ENCODE measurements around the gene STAT5A.

Gene STAT5A

DNA sequence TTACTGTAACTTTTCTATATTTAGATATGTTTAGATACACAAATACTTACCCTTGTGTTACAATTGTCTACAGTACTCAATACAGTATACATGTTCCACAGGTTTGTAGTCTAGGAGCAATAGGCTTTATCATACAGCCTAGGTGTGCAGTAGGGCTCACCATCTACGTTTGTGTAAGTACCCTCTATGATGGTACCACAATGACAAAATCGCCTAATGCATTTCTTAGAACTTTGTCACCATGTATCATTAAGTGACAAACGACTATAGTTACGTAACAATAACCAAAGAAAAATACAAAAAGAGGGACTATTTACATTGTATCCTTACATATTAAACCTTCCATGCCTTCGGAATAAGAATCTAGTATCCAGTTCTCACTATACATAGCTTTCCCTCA lies 20.1 kb upstream of the STAT5A start:
- DNase-seq (ENCODE audit: low spot score) = no peak

DNA sequence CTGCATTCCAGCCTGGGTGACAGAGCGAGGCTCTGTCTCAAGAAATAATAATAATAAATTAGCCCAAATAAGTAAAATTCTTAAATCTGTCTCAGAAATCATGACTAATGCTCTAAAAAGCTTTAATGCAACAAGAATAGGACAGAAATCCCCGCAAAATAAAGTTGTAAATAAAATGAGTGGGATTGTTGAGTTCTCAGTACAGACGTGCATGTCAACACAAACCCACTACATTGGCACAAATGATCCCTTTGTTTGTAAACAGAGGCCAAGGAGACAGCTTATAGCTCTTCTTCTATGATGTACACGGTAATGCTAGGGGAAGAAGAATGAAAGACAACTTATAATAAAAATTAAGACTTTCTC lies 18.1 kb upstream of the STAT5A start:
- DNase-seq (ENCODE audit: low spot score) = no peak

GRCh38 chr17:42270596-42270995 lies 17.7 kb upstream of the STAT5A start:
- no peak for DNase-seq (ENCODE audit: low spot score)

GRCh38 chr17:42271006-42271778 lies 17.1 kb upstream of the STAT5A start:
- DNase-seq (ENCODE audit: low spot score) = no peak

GRCh38 chr17:42271779-42272035 lies 16.6 kb upstream of the STAT5A start:
- no peak for DNase-seq (ENCODE audit: low spot score)

DNA sequence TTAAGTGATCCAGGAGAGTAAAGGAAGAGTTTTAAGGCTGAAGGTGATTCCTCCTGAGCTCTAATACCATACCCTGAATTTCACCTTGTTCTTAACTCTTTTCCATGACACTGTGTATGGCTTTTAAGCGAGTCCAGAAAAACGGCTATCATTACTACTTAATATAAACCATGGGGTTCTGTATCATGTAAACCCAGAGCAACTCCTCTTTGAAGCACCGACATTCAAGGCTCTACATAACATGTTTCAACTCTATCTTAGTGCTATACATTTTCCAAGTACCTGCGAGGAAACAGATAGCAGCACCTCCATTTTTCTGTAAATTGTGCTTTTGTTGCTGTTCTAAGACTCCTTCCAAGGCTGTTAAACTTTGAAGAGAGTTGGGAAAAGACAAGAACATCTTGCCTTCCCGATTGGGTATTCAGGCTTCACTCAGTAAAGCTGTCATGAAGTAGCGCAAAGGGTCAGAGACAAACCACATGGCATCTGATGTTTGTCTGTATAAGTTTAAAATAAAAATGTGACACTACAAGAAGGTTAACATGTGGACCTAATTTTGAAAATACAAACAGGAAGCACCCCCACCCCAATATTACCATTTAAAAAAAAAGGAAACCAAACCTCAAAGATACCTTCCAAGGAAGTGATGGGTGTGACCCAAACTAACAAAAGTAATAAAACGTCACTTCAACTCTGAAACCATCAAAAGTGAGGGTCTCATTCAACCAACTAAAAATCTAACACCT lies 16.0 kb upstream of the STAT5A start:
- DNase-seq (ENCODE audit: low spot score) = no peak

- no peak for DNase-seq (ENCODE audit: low spot score)
Measured at GRCh38 chr17:42273474-42274252, 14.6 kb upstream of the STAT5A start.

DNA sequence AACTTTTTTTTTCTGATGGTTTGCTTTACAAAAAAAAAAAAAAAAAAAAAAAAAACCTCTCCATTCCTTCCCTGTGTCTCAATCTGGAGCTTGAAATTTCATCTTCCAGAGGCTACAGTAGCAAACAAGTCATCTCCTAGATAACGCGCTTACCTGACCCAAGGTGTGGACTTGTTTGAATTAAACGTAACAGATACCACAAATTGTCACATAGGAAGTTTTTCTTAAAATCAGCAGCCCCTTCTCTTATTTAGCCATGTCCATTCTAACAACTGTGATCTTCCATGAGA lies 14.1 kb upstream of the STAT5A start:
- DNase-seq (ENCODE audit: low spot score) = no peak

GRCh38 chr17:42274812-42275526 lies 13.3 kb upstream of the STAT5A start:
- DNase-seq (ENCODE audit: low spot score) = no peak

DNA sequence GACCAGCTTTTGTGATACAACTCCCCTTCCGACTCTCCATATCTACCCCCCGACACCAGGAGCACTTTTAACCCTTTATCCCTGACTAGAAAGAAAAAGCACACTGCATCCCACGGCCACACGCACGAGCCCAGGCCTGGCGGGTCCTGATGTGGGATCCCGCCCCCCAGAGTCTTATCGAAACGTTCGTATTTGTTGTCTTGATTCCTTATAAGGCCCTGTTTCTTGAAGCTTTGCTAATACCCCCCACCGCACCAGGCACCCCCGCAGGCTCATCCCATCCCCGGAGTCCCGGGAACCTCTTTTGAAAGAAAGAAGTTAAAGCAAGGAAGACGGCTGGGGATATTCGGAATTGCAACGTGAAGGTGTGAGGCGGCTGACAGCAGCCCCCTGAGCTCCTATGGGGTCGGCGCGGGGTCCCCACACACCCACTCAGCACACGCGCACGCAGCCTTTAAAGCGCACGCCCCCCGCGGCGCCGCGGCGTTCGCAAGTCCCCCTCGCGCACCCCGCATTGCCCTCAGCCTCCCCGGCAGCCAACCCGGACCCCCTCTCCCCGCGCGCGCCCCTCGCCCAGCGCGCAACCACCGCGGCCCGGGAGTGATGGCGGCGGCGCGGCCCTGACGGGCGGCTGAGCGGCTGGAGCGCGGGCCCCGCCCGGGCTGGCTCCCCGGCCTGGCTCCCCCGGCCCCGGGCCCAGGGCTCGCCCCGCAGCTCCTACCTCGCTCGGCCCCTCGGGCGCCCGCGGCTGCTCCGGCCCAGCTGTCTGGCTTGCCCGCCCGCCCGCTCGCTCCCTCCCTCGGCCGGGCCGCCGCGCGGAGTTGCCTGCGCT lies 12.6 kb upstream of the STAT5A start:
- DNase-seq (ENCODE audit: low spot score) = peak; percentile 53

GRCh38 chr17:42276359-42276608 lies 12.0 kb upstream of the STAT5A start, which contains the start of gene STAT5B:
Gene STAT5B (minus strand): TSS chr17:42276391. CDS start chr17:42232127, 44,264 bp downstream.
- peak; percentile 77 for DNase-seq (ENCODE audit: low spot score)

DNA sequence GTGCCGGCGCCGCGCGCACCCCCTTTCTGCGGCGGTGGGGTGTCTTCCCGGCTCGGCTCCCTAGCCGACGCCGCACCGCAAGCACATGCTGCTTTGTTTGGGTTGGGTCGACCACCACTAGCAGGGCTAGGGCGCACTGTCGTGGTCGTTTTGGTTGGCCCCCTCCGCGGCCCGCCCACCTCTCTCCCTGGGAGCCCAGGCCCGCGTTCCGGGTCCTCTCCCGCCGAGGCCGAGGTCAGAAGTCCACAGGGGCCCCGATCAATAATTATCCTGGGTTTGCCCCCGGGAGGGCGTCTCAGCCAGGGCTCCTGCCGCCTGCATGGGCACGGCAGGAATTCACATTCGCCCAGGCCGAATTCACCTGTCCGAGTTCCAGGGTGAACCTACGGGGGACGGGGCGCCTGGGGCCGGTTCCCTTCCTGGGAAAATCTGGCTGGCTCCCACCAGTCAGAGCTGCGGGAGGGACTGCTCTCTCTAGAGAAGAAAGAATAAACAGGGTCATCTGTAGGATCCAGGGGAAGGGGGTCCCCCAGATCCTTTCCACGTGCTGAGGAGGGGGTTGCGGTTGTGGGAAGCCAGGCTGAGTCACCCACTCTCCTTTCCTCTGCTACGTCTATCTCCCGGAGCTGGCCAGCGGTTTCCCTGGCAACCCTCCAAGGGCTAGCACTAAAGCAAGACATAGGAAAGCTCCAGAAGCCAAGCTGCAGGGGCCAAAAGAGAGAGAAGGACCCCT lies 11.5 kb upstream of the STAT5A start:
- peak; percentile 78 for DNase-seq (ENCODE audit: low spot score)

DNA sequence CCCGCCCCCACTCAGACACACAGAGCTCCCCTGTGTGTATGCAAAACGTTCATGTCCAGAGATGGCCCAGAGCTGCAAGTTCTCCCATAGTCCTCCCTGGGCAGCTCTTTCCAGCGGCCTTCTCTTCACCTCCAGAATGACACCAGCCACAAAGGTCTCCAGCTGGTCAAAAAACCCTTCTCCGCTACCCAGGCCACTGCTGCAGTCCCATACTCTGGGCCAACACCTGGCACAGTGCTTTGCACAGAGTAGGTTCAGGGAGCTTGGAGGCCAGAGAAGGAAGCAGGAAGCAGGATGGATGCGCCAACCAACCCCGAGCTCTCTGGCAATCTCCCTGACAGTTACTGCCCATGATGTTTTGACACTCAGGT lies 11.0 kb upstream of the STAT5A start:
- DNase-seq (ENCODE audit: low spot score) = no peak

GRCh38 chr17:42279776-42280630 lies 8.3 kb upstream of the STAT5A start:
- no peak for DNase-seq (ENCODE audit: low spot score)

GRCh38 chr17:42281571-42282096 lies 6.7 kb upstream of the STAT5A start:
- DNase-seq (ENCODE audit: low spot score) = no peak

DNA sequence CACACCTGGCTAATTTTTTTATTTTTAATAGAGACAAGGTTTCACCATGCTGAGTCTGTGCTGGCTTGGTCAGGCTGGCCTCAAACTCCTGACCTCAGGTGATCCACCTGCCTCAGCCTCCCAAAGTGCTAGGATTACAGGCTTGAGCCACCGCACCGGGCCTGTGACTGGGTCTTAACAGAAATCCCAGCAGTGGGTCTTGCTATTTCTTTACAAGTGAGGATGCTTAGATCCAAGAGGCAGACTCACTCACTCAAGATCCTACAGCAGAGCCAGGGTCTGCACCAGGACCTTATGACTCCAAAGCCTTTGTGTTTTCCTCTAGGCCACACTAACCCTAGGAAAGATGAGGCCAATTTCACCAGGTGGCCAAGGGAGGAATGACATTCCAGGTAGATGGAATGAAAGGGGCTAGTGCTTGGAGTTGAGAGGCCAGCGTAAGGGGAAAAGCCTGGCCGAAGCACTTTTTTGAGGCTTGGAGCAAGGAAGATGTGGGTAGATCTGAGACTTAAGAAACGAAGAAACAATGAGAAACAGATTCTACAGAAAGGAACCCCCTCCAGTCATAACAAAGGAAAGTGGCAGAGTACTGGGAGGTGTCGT lies 5.7 kb upstream of the STAT5A start:
- DNase-seq (ENCODE audit: low spot score) = no peak

DNA sequence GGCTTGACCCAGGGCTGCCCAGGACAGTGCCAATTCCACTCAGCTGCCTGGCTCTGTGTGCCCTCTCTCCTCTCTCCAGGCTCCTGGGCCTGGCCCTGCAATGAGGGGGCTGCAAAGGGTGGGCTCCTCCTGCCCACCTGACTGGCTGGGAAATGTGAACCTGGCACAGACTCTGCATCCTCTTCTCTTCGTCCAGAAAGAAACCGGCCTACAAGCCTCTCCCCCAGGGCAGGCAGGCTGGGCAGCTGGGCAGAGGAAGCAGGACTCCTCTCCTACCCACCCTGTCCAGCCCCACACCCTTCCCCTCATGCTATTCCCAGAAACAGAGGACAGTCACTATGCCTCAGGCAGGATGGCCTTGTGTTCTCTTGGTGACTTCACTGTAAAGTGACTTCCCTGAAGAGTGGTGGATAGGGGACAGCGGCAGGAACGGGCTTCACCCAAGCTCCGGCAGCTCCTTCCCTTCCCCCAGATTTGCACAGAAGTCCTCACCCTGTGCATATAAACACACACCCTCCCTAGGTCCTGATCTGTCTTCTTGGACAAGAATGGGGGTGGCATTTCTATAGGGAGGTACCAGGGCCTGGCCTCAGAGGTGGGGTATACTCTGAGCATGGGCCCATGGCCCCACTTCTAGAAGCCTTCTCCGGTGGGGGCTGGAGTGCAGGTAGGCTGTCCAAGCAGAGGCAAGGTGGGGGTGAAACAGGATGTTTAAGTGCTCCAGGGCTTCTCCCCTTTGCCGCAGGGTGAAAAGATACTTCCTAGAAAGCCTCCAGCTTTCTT lies 4.9 kb upstream of the STAT5A start:
- no peak for DNase-seq (ENCODE audit: low spot score)

- DNase-seq (ENCODE audit: low spot score) = no peak
Measured at GRCh38 chr17:42284024-42284369, 4.3 kb upstream of the STAT5A start.

DNA sequence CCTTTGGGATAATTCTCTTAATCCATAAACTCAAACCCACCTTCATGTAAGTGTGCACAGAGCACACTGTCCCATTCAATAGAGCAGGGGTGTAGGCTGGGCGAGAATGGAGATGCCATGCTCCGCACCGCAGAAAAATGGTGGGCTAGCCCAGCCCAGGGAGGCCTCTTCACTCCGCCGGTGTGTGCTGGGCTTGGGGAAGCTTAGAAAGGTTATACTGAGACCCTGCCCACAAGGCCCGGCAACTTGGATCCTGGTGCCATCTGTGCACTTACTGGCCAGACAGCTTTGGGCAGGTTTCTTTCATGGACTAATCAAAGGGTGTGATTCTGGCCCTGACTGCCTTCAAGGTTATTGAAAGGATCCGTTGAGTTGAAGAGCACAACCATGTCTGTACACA lies 3.7 kb upstream of the STAT5A start:
- DNase-seq (ENCODE audit: low spot score) = no peak
